Fibroblast of pulmonary artery (primary cell): Measurements from ENCODE around the gene SNX30.

Experiments
- DNase-seq: peaks from one replicate; pipeline ENCODE4 v3.0.0-alpha.2; 2010; ENCODE audit warnings: low read depth
- H3K4me3 ChIP-seq: replicated peaks from 2 replicates; pipeline ENCODE4 v1.5.1; 2011; ENCODE audit warnings: low read depth, mild to moderate bottlenecking, control low read depth, low read length, moderate library complexity
- CTCF ChIP-seq: IDR thresholded peaks from 2 replicates; pipeline ENCODE4 v1.5.1; 2011; ENCODE audit warnings: mild to moderate bottlenecking, control low read depth, low read length, inconsistent platforms; ENCODE audit errors: missing control alignments

SNX30 gene

GRCh38 chr9:112752334-112753125 lies 2.0 kb downstream of the SNX30 start:
- TF ChIP-seq CTCF, result no peak

GRCh38 chr9:112753725-112754124 lies 3.2 kb downstream of the SNX30 start:
- DNase-seq, result peak; percentile 84
- H3K4me3 ChIP-seq, result no peak overlapping the region
- TF ChIP-seq CTCF, result no peak

More at GRCh38 chr9:112752334-112753125, 2.0 kb downstream of the SNX30 start:
- no peak for DNase-seq
- no peak overlapping the region for H3K4me3 ChIP-seq

GRCh38 chr9:112754578-112754977 lies 4.0 kb downstream of the SNX30 start:
- no peak overlapping the region for H3K4me3 ChIP-seq
- DNase-seq, result peak; percentile 65
- no peak for TF ChIP-seq CTCF

GRCh38 chr9:112755016-112755427 lies 4.5 kb downstream of the SNX30 start:
- DNase-seq, result peak; percentile 62
- H3K4me3 ChIP-seq, result no peak overlapping the region
- TF ChIP-seq CTCF, result no peak

- DNase-seq, result no peak
- TF ChIP-seq CTCF, result no peak
- no peak overlapping the region for H3K4me3 ChIP-seq
These were observed 5.1 kb downstream of the SNX30 start for GRCh38 chr9:112755675-112756074.

- H3K4me3 ChIP-seq, result no peak overlapping the region
- TF ChIP-seq CTCF, result no peak
- peak; percentile 70 for DNase-seq
These were observed 6.8 kb downstream of the SNX30 start for GRCh38 chr9:112757282-112757883.
